SK-N-SH treated with all-trans-retinoic acid at 6 μM for 48 hours (cell line): Measurements from ENCODE around the gene SOX8.

ENCODE experiments used
- ATAC-seq: fragments of 200-7000 bp; cut with Tn5 transposase; 3 replicates; pipeline ENCODE4 v1.9.1; 2020; ENCODE audit warnings: mild to moderate bottlenecking, moderate library complexity
- ARNTL ChIP-seq: fragments of 450-650 bp; formaldehyde crosslinking; IDR thresholded peaks from 2 replicates; pipeline ENCODE4 v1.5.0; 2020; ENCODE audit warnings: low read depth, mild to moderate bottlenecking, moderate library complexity, borderline replicate concordance
- BACH2 ChIP-seq: fragments of 250-450 bp; sonication (Bioruptor Pico); IDR thresholded peaks from 2 replicates; pipeline ENCODE4 v1.9.0; 2021; ENCODE audit warnings: mild to moderate bottlenecking, borderline replicate concordance
- CSDC2 ChIP-seq: fragments of 250-450 bp; sonication (Bioruptor Pico); IDR thresholded peaks from 2 replicates; pipeline ENCODE4 v1.5.0; 2020; ENCODE audit warnings: mild to moderate bottlenecking, moderate library complexity
- ESRRG ChIP-seq: fragments of 250-450 bp; sonication (Bioruptor Pico); IDR thresholded peaks from 2 replicates; pipeline ENCODE4 v1.6.1; 2021; ENCODE audit warnings: mild to moderate bottlenecking
- GLIS3 ChIP-seq: fragments of 250-450 bp; sonication (Bioruptor Pico); IDR thresholded peaks from 2 replicates; pipeline ENCODE4 v1.5.0; 2020; ENCODE audit warnings: mild to moderate bottlenecking, moderate library complexity
- ISL1 ChIP-seq: fragments of 250-450 bp; sonication (Bioruptor Pico); IDR thresholded peaks from 2 replicates; pipeline ENCODE4 v2.1.2; 2022; ENCODE audit warnings: mild to moderate bottlenecking, moderate library complexity
- OSR1 ChIP-seq: fragments of 250-450 bp; sonication (Bioruptor Pico); IDR thresholded peaks from 2 replicates; pipeline ENCODE4 v1.8.0; 2022; ENCODE audit warnings: moderate library complexity, mild to moderate bottlenecking, inconsistent platforms
- PPARA ChIP-seq: fragments of 250-450 bp; sonication (Bioruptor Pico); IDR thresholded peaks from 2 replicates; pipeline ENCODE4 v1.5.0; 2020; ENCODE audit warnings: mild to moderate bottlenecking, borderline replicate concordance
- RARB ChIP-seq: fragments of 250-450 bp; sonication (Bioruptor Pico); IDR thresholded peaks from 2 replicates; pipeline ENCODE4 v1.8.0; 2021; ENCODE audit warnings: mild to moderate bottlenecking, moderate library complexity
- SNAI2 ChIP-seq: fragments of 250-450 bp; sonication (Bioruptor Pico); IDR thresholded peaks from 2 replicates; pipeline ENCODE4 v1.5.0; 2020; ENCODE audit warnings: mild to moderate bottlenecking, moderate library complexity
- TCF4 ChIP-seq: fragments of 250-450 bp; sonication (Bioruptor Pico); IDR thresholded peaks from 2 replicates; pipeline ENCODE4 v1.8.0; 2021; ENCODE audit warnings: mild to moderate bottlenecking, moderate library complexity, borderline replicate concordance
- TOX ChIP-seq: fragments of 250-450 bp; sonication (Bioruptor Pico); IDR thresholded peaks from 2 replicates; pipeline ENCODE4 v1.8.0; 2021; ENCODE audit warnings: mild to moderate bottlenecking, moderate library complexity, borderline replicate concordance
- ZC3H10 ChIP-seq: fragments of 250-450 bp; sonication (Bioruptor Pico); IDR thresholded peaks from 2 replicates; pipeline ENCODE4 v1.5.1; 2021; ENCODE audit warnings: mild to moderate bottlenecking, moderate library complexity
- ZFP30 ChIP-seq: fragments of 450-650 bp; formaldehyde crosslinking; IDR thresholded peaks from 2 replicates; pipeline ENCODE4 v1.5.0; 2022; ENCODE audit warnings: mild to moderate bottlenecking, moderate library complexity
- ZNF565 ChIP-seq: fragments of 450-650 bp; formaldehyde crosslinking; conservative IDR thresholded peaks from 2 replicates; pipeline ENCODE4 v1.5.0; 2020; ENCODE audit warnings: low read depth, mild to moderate bottlenecking, moderate library complexity
- ZNF70 ChIP-seq: fragments of 450-650 bp; formaldehyde crosslinking; IDR thresholded peaks from 2 replicates; pipeline ENCODE4 v1.5.0; 2020; ENCODE audit warnings: mild to moderate bottlenecking, moderate library complexity
- ZNF8 ChIP-seq: fragments of 450-650 bp; formaldehyde crosslinking; IDR thresholded peaks from 2 replicates; pipeline ENCODE4 v1.5.0; 2020; ENCODE audit warnings: mild to moderate bottlenecking, moderate library complexity
- TF ChIP-seq, protein P1 (sequence below): fragments of 250-450 bp; sonication (Bioruptor Pico); IDR thresholded peaks from 2 replicates; pipeline ENCODE4 v1.5.0; 2020; ENCODE audit warnings: mild to moderate bottlenecking, moderate library complexity
- TF ChIP-seq, protein P2 (sequence below): fragments of 250-450 bp; sonication (Bioruptor Pico); IDR thresholded peaks from 2 replicates; pipeline ENCODE4 v1.8.0; 2020; ENCODE audit warnings: mild to moderate bottlenecking, moderate library complexity, borderline replicate concordance
- TF ChIP-seq, protein P3 (sequence below): fragments of 250-450 bp; sonication (Bioruptor Pico); IDR thresholded peaks from 2 replicates; pipeline ENCODE4 v1.5.1; 2020; ENCODE audit warnings: low read depth, mild to moderate bottlenecking, moderate library complexity
- TF ChIP-seq, protein P4 (sequence below): fragments of 250-450 bp; sonication (Bioruptor Pico); IDR thresholded peaks from 2 replicates; pipeline ENCODE4 v1.5.1; 2021; ENCODE audit warnings: mild to moderate bottlenecking, moderate library complexity

SOX8 gene

DNA sequence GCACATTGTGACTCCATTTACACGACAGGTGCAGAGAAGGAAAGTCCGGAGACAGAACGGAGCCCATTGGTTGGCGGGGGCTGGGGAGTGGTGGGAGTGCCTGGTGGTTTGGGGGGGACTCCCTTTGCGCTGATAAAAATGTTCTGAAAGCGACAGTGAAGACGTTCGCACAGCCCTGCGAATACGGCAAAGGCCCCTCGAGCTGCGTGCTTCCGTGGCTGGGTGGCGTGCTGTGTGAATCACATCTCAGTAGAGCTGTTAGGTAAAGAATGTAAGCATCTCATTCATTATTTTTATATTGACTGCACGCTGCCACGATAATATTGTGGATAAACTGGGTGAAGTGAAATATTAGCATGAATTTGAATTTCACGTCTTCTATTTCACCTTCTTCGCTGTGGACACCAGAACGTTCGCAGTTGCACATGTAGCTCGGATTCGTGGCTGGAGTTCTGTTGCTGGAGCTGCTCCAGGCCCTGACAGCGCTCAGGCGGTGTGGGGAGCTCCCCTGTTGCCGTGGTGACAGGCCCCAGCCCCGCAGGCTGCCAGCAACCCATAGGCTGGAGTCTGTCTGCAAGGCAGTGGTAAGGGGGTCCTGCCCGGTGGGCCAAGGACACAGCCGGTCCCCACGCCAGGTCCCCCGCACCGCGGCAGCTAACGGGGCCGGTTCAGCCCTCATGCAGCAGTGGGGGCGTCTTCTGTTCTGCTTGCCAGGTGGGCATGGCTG, 44.6 kb downstream of the SOX8 start:
- no peak for ATAC-seq

DNA sequence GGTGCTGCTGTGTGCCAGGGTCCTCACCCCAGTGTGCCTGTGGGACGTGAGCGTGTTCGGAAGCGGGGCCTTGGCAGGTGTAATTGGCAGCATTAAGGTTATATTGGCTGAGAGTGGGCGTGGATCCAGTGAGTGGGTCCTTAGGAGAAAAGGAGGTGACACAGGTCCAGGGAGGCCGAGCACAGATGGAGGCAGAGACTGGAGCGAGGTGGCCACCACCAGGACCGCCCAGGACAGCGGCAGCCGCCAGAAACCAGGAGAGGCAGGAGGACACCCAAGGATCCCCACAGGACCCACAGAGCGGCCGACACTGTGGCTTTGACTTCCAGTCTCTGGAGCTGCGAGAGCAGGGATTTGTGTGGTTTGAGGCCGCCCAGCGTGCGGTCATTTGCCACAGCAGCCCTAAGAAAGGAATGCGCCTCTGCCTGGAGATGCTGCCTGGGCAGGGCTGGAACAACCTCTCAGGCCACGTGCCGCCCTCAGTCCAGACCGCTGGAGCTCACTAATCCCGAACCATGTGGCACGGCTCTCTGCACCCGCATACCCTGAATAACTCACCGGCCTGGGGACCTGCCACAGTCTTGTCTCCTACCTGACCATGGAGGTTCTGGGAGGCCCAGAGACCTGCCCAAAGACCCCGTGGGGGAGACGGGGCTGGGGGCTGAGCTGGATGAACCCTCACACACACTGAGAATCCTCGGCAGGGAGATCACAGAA, 45.4 kb downstream of the SOX8 start:
- TF ChIP-seq ZNF565: no peak
- TF ChIP-seq ESRRG: no peak
- no peak for TF ChIP-seq SNAI2 (CRISPR knock-in tag)
- no peak for TF ChIP-seq PPARA (CRISPR knock-in tag)
- no peak for TF ChIP-seq BACH2 (CRISPR knock-in tag)
- TF ChIP-seq RARB: no peak
- TF ChIP-seq, protein P1, sequence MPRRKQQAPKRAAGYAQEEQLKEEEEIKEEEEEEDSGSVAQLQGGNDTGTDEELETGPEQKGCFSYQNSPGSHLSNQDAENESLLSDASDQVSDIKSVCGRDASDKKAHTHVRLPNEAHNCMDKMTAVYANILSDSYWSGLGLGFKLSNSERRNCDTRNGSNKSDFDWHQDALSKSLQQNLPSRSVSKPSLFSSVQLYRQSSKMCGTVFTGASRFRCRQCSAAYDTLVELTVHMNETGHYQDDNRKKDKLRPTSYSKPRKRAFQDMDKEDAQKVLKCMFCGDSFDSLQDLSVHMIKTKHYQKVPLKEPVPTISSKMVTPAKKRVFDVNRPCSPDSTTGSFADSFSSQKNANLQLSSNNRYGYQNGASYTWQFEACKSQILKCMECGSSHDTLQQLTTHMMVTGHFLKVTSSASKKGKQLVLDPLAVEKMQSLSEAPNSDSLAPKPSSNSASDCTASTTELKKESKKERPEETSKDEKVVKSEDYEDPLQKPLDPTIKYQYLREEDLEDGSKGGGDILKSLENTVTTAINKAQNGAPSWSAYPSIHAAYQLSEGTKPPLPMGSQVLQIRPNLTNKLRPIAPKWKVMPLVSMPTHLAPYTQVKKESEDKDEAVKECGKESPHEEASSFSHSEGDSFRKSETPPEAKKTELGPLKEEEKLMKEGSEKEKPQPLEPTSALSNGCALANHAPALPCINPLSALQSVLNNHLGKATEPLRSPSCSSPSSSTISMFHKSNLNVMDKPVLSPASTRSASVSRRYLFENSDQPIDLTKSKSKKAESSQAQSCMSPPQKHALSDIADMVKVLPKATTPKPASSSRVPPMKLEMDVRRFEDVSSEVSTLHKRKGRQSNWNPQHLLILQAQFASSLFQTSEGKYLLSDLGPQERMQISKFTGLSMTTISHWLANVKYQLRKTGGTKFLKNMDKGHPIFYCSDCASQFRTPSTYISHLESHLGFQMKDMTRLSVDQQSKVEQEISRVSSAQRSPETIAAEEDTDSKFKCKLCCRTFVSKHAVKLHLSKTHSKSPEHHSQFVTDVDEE (CRISPR knock-in tag): no peak
- no peak for TF ChIP-seq ARNTL (CRISPR knock-in tag)
- no peak for TF ChIP-seq ZC3H10 (CRISPR knock-in tag)
- no peak for TF ChIP-seq ZFP30 (CRISPR knock-in tag)
- TF ChIP-seq, protein P2, sequence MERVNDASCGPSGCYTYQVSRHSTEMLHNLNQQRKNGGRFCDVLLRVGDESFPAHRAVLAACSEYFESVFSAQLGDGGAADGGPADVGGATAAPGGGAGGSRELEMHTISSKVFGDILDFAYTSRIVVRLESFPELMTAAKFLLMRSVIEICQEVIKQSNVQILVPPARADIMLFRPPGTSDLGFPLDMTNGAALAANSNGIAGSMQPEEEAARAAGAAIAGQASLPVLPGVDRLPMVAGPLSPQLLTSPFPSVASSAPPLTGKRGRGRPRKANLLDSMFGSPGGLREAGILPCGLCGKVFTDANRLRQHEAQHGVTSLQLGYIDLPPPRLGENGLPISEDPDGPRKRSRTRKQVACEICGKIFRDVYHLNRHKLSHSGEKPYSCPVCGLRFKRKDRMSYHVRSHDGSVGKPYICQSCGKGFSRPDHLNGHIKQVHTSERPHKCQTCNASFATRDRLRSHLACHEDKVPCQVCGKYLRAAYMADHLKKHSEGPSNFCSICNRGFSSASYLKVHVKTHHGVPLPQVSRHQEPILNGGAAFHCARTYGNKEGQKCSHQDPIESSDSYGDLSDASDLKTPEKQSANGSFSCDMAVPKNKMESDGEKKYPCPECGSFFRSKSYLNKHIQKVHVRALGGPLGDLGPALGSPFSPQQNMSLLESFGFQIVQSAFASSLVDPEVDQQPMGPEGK (CRISPR knock-in tag): no peak
- no peak for TF ChIP-seq OSR1
- no peak; the same call in 2 of the 3 replicates for ATAC-seq

More for the DNA sequence above, 44.6 kb downstream of the SOX8 start:
- no peak for TF ChIP-seq ZFP30 (CRISPR knock-in tag)
- no peak for TF ChIP-seq GLIS3 (CRISPR knock-in tag)

DNA sequence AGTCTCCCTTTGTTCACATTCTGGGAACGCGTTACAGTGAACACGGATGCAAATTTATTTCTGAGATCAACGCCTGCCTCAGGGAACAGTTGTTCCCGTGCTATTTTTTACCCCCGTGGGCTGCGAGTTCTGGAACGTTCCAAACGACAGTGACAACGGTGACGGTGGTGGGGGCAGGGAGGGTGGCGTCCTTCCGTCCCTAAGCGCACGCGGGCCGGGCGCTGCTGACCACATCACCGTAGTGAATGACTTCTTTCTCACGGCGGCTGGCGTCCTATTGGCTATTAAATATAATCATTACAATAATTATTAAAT, 45.9 kb downstream of the SOX8 start:
- no peak for ATAC-seq
- no peak for TF ChIP-seq RARB
- TF ChIP-seq CSDC2 (CRISPR knock-in tag): no peak
- TF ChIP-seq TCF4 (CRISPR knock-in tag): no peak
- TF ChIP-seq, protein P2 (CRISPR knock-in tag): no peak
- TF ChIP-seq ZNF8: no peak
- TF ChIP-seq SNAI2 (CRISPR knock-in tag): no peak
- no peak for TF ChIP-seq TOX
- no peak for TF ChIP-seq ZFP30 (CRISPR knock-in tag)
- no peak for TF ChIP-seq ZNF70 (CRISPR knock-in tag)
- no peak for TF ChIP-seq PPARA (CRISPR knock-in tag)
- TF ChIP-seq BACH2 (CRISPR knock-in tag): no peak

DNA sequence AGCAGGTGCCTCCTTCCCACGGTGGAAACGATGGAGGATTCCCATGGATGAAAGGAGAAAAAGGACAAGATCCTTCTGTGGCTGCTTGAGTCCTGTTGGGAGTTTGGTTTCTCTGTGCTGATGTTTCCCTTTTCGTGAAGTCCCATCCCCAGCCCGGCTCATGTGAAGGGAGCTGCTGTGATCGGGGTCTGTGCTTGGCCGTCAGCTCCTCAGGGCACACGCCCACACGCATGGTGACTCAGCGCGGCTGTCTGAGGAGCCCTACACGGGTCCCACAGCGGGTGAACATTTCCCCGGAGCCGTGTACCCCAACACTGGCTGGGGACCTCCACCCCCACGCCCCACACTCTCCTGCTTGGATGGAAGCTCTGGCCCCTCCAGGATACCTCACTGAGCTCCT, 46.5 kb downstream of the SOX8 start:
- 0 out of 3 replicates have a peak, but pooled peaks have one; percentile 7 for ATAC-seq
- no peak for TF ChIP-seq OSR1
- TF ChIP-seq, protein P1 (CRISPR knock-in tag): no peak
- TF ChIP-seq, protein P3, sequence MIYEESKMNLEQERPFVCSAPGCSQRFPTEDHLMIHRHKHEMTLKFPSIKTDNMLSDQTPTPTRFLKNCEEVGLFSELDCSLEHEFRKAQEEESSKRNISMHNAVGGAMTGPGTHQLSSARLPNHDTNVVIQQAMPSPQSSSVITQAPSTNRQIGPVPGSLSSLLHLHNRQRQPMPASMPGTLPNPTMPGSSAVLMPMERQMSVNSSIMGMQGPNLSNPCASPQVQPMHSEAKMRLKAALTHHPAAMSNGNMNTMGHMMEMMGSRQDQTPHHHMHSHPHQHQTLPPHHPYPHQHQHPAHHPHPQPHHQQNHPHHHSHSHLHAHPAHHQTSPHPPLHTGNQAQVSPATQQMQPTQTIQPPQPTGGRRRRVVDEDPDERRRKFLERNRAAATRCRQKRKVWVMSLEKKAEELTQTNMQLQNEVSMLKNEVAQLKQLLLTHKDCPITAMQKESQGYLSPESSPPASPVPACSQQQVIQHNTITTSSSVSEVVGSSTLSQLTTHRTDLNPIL (CRISPR knock-in tag): no peak
- TF ChIP-seq ZNF70 (CRISPR knock-in tag): no peak
- no peak for TF ChIP-seq SNAI2 (CRISPR knock-in tag)
- TF ChIP-seq ESRRG: no peak
- no peak for TF ChIP-seq ZFP30 (CRISPR knock-in tag)
- no peak for TF ChIP-seq ISL1
- TF ChIP-seq GLIS3 (CRISPR knock-in tag): no peak
- TF ChIP-seq, protein P4, sequence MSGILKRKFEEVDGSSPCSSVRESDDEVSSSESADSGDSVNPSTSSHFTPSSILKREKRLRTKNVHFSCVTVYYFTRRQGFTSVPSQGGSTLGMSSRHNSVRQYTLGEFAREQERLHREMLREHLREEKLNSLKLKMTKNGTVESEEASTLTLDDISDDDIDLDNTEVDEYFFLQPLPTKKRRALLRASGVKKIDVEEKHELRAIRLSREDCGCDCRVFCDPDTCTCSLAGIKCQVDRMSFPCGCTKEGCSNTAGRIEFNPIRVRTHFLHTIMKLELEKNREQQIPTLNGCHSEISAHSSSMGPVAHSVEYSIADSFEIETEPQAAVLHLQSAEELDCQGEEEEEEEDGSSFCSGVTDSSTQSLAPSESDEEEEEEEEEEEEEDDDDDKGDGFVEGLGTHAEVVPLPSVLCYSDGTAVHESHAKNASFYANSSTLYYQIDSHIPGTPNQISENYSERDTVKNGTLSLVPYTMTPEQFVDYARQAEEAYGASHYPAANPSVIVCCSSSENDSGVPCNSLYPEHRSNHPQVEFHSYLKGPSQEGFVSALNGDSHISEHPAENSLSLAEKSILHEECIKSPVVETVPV (CRISPR knock-in tag): no peak
- no peak for TF ChIP-seq CSDC2 (CRISPR knock-in tag)
- no peak for TF ChIP-seq TCF4 (CRISPR knock-in tag)
- no peak for TF ChIP-seq ZNF8
- TF ChIP-seq ZNF565: no peak
- TF ChIP-seq PPARA (CRISPR knock-in tag): no peak
- no peak for TF ChIP-seq ARNTL (CRISPR knock-in tag)
